ENCODE measurements around the gene REV3L. TPM values are rescaled to one million over a fixed set of nuclear protein-coding genes. Genes with fewer than 3 reads are reported as not detected.
A peak's percentile ranks its signal among the peaks of the same experiment; 100 is the strongest.

REV3L gene
- total RNA-seq, 2 donors from 2014 or later = 18.9 to 19.8 TPM

DNA sequence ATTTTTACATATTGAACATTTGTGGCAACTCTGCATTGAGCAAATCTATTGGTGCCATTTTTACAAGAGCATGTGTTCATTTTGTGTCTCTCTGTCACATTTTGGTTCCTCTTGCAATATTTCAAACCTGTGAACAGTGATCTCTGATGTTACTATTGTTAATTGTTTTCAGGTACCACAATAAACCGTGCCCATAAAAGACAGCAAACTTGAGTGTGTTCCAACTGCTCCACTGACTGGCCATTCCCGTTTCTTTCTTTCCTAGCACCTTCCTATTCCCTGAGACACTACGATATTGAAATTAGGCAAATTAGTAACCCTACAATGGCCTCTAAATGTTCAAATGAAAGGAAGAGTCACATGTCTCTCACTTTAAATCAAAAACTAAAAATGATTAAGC, 79.6 kb downstream of the REV3L start:
- H3K4me3 Mint-ChIP-seq = no peak overlapping the region
- peaks cover 11% of the 10 kb centered on the region for H3K4me1 Mint-ChIP-seq
- H3K27me3 Mint-ChIP-seq = no peaks in the 10 kb centered on the region
- H3K27ac Mint-ChIP-seq = no peak overlapping the region
- ATAC-seq (no peak), DNase-seq (no peak)
- peaks cover 20% of the 10 kb centered on the region for H3K36me3 Mint-ChIP-seq (ENCODE audit: low read depth)
- H3K9me3 ChIP-seq (ENCODE audit: control insufficient read depth, low read length, poor library complexity, severe bottlenecking) = no peaks in the 10 kb centered on the region

DNA sequence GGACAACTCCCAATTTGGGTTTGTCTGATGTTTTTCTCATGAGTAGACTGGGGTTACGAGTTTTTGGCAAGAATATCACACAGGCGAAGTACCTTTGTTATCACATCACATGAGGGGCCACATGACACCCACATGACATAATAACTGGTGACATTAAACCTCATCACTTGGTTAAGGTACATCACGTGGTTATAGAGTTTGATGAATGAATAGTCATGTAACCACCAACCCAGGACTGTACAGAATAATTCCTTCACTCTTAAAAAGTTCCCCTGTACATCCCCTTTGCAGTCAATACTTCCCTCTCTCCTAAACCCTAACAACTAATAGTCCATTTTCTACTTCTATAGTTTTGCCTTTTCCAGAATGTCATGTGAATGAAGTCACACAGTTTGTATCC, 83.4 kb downstream of the REV3L start:
- H3K4me1 Mint-ChIP-seq = peaks cover 2% of the 10 kb centered on the region
- DNase-seq (no peak), ATAC-seq (no peak)
- H3K9me3 ChIP-seq (ENCODE audit: control insufficient read depth, low read length, poor library complexity, severe bottlenecking) = no peaks in the 10 kb centered on the region
- peaks cover 15% of the 10 kb centered on the region for H3K36me3 Mint-ChIP-seq (ENCODE audit: low read depth)
- H3K27ac Mint-ChIP-seq = no peak overlapping the region
- no peaks in the 10 kb centered on the region for H3K27me3 Mint-ChIP-seq
- no peak overlapping the region for H3K4me3 Mint-ChIP-seq

DNA sequence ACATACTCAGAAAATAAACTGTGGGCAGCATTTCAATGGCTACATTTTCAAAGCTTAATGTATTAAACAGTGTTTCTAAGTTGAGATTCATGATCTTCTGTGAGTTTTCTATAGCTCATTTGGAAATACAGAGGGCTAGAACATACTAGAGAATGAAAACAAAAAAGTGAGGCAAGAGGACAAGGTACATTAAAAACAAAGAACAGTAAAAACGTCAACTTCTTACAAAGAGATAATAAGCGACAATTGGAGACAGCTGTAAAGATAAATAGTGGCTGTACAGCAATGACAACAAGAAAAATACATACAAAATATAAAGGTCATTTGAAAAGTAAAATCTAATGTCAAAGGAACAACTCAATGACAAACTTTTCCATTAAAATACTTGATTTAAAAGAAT, 94.3 kb downstream of the REV3L start:
- peaks cover 6% of the 10 kb centered on the region for H3K4me1 Mint-ChIP-seq
- ATAC-seq (no peak), DNase-seq (no peak)
- H3K27me3 Mint-ChIP-seq = no peaks in the 10 kb centered on the region
- no peaks in the 10 kb centered on the region for H3K9me3 ChIP-seq (ENCODE audit: control insufficient read depth, low read length, poor library complexity, severe bottlenecking)
- no peak overlapping the region for H3K27ac Mint-ChIP-seq
- peaks cover 8% of the 10 kb centered on the region for H3K36me3 Mint-ChIP-seq (ENCODE audit: low read depth)
- no peak overlapping the region for H3K4me3 Mint-ChIP-seq

DNA sequence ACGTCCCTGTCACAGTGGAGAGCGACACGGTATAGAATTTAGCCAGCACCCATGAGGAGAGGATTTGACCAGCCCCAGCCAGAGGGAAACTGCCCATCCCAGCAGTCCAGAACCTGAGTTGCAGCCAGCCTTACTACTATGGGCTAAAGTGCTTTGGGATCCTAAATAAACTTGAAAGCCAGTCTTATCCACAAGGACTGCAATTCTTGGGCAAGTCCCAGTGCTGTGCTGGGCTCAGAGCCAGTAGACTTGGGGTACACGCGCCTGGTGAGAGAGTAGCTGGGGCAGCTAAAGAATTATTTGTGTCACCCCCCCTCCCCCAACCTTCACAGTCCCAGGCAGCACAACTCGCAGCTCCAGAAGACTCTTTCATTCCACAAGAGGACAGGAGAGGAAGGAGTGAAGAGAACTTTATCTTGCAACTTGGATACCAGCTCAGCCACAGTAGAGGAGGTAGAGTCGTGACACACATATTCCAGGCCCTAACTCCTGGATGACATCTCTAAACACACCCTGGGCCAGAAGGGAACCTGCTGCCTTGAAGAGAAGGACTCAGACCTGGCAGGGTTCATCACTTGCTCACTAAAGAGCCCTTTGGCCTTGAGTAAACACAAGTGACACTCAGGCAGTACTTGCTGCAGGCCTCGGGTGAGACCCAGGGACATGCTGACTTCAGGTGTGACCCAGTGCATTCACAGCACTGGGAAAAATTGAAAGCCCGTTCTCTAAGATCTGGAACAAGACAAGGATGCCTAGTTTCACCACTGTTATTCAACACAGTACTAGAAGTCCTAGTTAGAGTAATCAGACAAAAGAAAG, 100.3 kb downstream of the REV3L start:
- H3K36me3 Mint-ChIP-seq (ENCODE audit: low read depth) = peaks cover 11% of the 10 kb centered on the region
- H3K27me3 Mint-ChIP-seq = no peaks in the 10 kb centered on the region
- peaks cover 12% of the 10 kb centered on the region for H3K4me1 Mint-ChIP-seq
- no peak overlapping the region for H3K27ac Mint-ChIP-seq
- H3K4me3 Mint-ChIP-seq = no peak overlapping the region
- DNase-seq = no peak
- ATAC-seq = no peak
- H3K9me3 ChIP-seq (ENCODE audit: control insufficient read depth, low read length, poor library complexity, severe bottlenecking) = no peaks in the 10 kb centered on the region

DNA sequence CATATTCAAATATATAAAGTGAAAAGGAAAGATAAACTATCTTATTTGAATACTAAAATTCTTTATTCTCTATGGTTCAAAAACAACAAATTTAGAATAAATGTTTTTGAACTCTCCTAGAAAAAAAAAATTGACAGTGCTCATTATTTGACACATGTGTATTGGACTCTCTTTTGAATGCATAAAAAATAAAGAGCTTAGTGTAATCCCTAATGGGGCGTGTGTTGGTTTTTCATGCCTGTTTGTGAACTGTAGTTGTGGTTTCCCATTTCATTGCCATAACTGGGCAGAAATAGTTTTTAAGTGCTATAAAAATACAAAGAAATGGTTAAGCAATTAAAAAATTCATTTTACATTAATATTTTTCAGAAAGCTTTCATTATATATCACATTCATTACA, 101.3 kb downstream of the REV3L start:
- Mint-ChIP-seq H3K36me3 (ENCODE audit: low read depth) (peaks cover 11% of the 10 kb centered on the region), H3K4me3 (no peak overlapping the region), H3K27ac (no peak overlapping the region), H3K4me1 (peaks cover 12% of the 10 kb centered on the region), H3K27me3 (no peaks in the 10 kb centered on the region)
- ATAC-seq (no peak), DNase-seq (no peak)
- no peaks in the 10 kb centered on the region for H3K9me3 ChIP-seq (ENCODE audit: control insufficient read depth, low read length, poor library complexity, severe bottlenecking)

DNA sequence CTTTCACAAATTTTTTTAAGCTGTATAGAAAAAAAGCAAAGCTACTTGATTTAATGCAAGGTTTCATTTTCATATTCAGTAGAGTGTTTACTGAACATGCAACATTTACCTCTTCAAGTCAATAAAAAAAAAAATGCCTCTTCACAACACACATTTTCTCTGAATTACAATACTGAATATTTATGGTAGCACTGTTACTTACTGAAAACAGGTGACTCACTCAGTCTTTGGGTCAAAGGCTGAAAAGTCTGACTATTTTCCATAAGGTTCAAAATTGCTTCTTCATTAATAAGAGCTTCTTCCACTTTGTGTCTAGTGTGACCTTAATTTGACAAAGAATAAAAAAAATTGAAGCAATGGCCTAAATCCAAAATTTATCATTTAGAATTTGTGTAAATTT, 101.9 kb downstream of the REV3L start:
- no peak for ATAC-seq
- no peaks in the 10 kb centered on the region for H3K27me3 Mint-ChIP-seq
- no peaks in the 10 kb centered on the region for H3K9me3 ChIP-seq (ENCODE audit: control insufficient read depth, low read length, poor library complexity, severe bottlenecking)
- H3K4me3 Mint-ChIP-seq = no peak overlapping the region
- H3K36me3 Mint-ChIP-seq (ENCODE audit: low read depth) = peaks cover 11% of the 10 kb centered on the region
- H3K27ac Mint-ChIP-seq = no peak overlapping the region
- DNase-seq = no peak
- peaks cover 11% of the 10 kb centered on the region for H3K4me1 Mint-ChIP-seq

DNA sequence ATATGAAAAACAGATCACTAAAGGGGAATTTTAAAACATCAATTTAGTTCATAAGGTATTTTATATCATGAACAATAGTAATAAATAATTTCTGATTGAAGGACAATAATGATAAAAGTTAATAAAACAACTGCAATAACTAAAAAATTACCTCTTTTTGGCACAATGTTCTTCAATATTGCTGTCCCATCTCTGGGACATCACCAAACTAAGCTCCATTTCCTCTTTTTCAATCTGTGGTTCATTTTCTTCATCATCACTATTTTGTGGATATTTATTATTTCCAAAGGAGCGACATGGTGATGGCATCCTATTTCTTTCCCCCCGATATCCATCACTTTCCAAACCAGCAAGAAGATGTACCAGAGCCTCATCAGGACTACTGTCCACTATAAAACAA, 103.2 kb downstream of the REV3L start:
- no peaks in the 10 kb centered on the region for H3K9me3 ChIP-seq (ENCODE audit: control insufficient read depth, low read length, poor library complexity, severe bottlenecking)
- DNase-seq (no peak), ATAC-seq (no peak)
- Mint-ChIP-seq H3K27me3 (no peaks in the 10 kb centered on the region), H3K4me3 (no peak overlapping the region), H3K4me1 (peaks cover 10% of the 10 kb centered on the region), H3K36me3 (ENCODE audit: low read depth) (peaks cover 8% of the 10 kb centered on the region), H3K27ac (no peak overlapping the region)

DNA sequence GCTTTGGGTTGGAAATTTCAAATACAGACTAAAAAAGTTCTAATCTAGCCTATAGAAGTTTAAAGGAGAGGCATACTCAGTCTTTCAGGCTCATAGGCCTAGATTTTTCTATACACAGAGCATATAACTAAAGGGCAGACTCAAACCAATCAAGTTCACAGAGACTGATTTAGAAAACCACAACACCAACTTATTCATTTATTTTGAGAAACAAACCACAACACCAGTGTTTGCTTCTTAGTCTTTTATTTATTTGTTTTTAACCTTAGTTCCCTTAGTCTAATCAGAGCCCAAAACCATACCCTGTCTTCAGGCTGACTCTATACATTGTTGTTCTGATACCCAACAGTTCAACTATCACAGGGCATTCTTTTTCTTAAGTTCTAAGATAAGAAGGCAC, 103.7 kb downstream of the REV3L start:
- H3K4me3 Mint-ChIP-seq = no peak overlapping the region
- ATAC-seq (no peak), DNase-seq (no peak)
- H3K4me1 Mint-ChIP-seq = peaks cover 10% of the 10 kb centered on the region
- no peak overlapping the region for H3K27ac Mint-ChIP-seq
- H3K36me3 Mint-ChIP-seq (ENCODE audit: low read depth) = peaks cover 7% of the 10 kb centered on the region
- H3K27me3 Mint-ChIP-seq = no peaks in the 10 kb centered on the region
- no peaks in the 10 kb centered on the region for H3K9me3 ChIP-seq (ENCODE audit: control insufficient read depth, low read length, poor library complexity, severe bottlenecking)

DNA sequence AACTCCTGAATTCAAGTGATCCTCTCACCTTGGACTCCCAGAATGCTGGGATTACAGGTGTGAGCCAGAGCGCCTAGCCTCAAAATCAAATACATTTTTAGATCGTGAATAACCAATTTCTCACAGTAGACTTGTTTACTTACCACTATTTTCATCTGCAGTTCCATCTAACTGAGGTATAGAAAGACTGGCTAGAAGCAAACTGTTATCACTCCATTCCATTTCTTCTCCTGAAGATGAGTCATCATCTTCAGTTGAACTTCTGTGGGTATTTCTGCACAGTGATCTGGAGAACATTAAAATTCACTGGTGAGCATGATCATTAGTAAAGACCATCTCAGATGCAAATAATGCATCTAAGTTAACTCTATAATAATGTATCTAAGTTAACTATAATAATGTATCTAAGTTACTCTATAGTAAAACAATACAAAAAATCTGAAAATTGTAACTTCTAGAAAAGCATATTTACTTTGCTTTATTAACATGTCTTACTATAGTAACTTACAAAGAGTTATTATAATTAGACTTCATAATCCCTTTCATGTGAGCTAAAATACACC, 105.4 kb downstream of the REV3L start:
- no peak overlapping the region for H3K27ac Mint-ChIP-seq
- H3K4me3 Mint-ChIP-seq = no peak overlapping the region
- ATAC-seq (no peak), DNase-seq (no peak)
- peaks cover 6% of the 10 kb centered on the region for H3K4me1 Mint-ChIP-seq
- no peaks in the 10 kb centered on the region for H3K9me3 ChIP-seq (ENCODE audit: control insufficient read depth, low read length, poor library complexity, severe bottlenecking)
- H3K36me3 Mint-ChIP-seq (ENCODE audit: low read depth) = peaks cover 7% of the 10 kb centered on the region
- H3K27me3 Mint-ChIP-seq = no peaks in the 10 kb centered on the region

DNA sequence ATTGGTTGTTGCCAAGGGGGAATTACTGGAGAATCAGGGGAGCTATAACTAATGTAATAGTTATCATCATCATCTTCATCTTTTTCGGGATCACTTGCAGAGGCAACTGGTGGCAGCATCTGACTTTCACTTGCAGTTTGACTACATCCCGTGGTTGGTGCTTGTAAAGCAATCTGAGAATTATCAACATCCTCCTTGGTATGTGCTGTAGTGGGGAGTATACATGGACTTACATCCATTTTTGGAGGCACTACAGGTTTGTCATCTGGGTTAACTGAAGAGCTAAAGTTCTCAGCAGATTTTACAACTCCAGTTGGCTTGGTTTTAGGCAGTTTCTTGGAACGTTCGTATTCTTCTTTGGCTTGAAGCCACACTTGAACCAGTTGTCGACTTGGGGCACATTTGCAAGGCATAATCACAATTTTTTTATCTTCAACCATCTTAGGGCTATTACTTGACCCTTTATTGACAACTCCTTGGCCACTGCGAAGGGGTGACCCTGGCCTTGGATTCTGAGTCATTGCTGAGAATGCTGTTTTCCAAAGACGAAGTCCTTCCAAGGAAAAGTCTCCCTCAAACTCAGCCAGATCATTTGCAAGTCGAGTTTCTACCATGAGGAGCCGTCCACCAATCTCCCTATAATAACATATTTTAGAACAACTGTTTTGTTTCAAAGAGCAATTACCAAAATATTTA, 115.5 kb downstream of the REV3L start:
- no peaks in the 10 kb centered on the region for H3K27me3 Mint-ChIP-seq
- ATAC-seq = no peak
- no peaks in the 10 kb centered on the region for H3K9me3 ChIP-seq (ENCODE audit: control insufficient read depth, low read length, poor library complexity, severe bottlenecking)
- H3K36me3 Mint-ChIP-seq (ENCODE audit: low read depth) = peaks cover 4% of the 10 kb centered on the region
- no peak overlapping the region for H3K27ac Mint-ChIP-seq
- no peak for DNase-seq
- H3K4me3 Mint-ChIP-seq = no peak overlapping the region
- H3K4me1 Mint-ChIP-seq = peaks cover 2% of the 10 kb centered on the region

DNA sequence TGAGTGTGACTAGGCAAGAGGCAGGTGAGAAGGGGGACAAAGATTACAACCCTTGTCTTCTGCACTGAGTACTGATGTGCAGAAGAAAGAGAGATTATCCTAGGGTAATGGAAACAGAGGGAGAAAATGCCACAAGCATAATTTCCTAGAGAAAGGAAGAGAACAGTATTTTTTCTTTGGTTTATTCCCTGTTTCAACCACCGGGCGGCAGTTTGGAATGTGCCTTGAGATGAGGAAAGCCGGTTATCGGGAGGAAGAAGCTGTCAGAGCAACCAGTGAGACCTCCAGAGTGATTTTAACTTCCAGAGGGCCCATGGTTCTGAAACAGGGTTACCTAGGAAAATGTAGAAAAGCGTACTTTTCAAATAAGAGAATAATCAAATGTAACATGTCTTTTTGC, 121.4 kb downstream of the REV3L start:
- Mint-ChIP-seq H3K36me3 (ENCODE audit: low read depth) (no peaks in the 10 kb centered on the region), H3K27ac (peak overlapping the region; percentile 77), H3K4me1 (peaks cover 2% of the 10 kb centered on the region), H3K27me3 (no peaks in the 10 kb centered on the region), H3K4me3 (no peak overlapping the region)
- ATAC-seq = no peak
- no peaks in the 10 kb centered on the region for H3K9me3 ChIP-seq (ENCODE audit: control insufficient read depth, low read length, poor library complexity, severe bottlenecking)
- no peak for DNase-seq

DNA sequence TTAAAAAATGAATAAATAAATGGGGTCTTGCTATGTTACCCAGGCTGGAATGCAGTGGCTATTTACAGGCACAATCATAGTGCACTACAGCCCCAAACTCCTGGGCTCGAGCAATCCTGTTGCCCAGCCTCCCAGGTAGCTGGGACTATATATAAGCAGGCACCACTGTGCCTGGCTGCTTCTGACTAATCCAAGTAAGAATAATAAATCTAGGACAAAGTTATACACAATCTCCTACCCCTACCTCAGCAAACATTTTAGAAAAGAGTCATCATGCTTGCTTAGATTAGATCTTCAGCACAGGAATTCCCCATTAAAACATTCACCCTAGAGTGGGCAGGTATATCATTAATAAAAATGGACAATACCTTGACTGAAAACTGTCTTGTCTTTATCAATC, 124.6 kb downstream of the REV3L start:
- no peaks in the 10 kb centered on the region for H3K9me3 ChIP-seq (ENCODE audit: control insufficient read depth, low read length, poor library complexity, severe bottlenecking)
- no peaks in the 10 kb centered on the region for H3K27me3 Mint-ChIP-seq
- DNase-seq (no peak), ATAC-seq (no peak)
- H3K27ac Mint-ChIP-seq = no peak overlapping the region
- H3K36me3 Mint-ChIP-seq (ENCODE audit: low read depth) = peaks cover 2% of the 10 kb centered on the region
- no peak overlapping the region for H3K4me3 Mint-ChIP-seq
- peaks cover 2% of the 10 kb centered on the region for H3K4me1 Mint-ChIP-seq

DNA sequence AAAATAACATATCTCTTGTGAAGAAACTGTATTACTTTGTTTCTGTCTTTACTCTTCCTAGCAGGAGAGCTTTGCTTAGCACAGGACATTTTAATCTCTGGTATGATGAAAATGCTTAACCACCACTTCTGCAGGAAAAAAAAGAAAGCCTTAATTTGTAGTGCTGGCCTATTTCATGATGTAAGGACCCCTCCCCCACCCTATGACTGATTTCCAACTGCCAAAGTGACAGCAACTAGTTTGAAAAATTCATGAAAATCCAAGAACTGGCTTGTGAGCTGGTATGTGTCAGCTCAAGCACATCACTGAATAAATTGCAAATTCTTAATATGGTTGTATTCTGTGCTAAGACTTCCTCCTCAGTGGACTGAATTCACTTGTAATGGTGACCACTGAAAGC, 125.3 kb downstream of the REV3L start:
- no peaks in the 10 kb centered on the region for H3K9me3 ChIP-seq (ENCODE audit: control insufficient read depth, low read length, poor library complexity, severe bottlenecking)
- Mint-ChIP-seq H3K4me1 (peaks cover 2% of the 10 kb centered on the region), H3K36me3 (ENCODE audit: low read depth) (peaks cover 2% of the 10 kb centered on the region), H3K27me3 (no peaks in the 10 kb centered on the region), H3K27ac (no peak overlapping the region), H3K4me3 (no peak overlapping the region)
- DNase-seq (no peak), ATAC-seq (no peak)

Measured in T-helper 17 cell (primary cell).